Tibial nerve (tissue), 3 donors: ENCODE data around the gene GALNT18.

Experiments
- POLR2A ChIP-seq, 2 donors: fragments of 450-650 bp; IDR thresholded peaks; one replicate each; pipeline ENCODE4 v1.6.1; 2017; ENCODE audit warnings: antibody characterized with exemption in 2 of 2, mild to moderate bottlenecking in 2 of 2, moderate library complexity in 2 of 2
- TF ChIP-seq, protein P1 (sequence below), 5 experiments: fragments of 200-600 bp in 3 of 5; fragments of 450-650 bp in 2 of 5; sonication (generic) in 3 of 5; IDR thresholded peaks; one replicate each; pipeline ENCODE4 v1.5.1; 2016 to 2019; ENCODE audit warnings: antibody characterized with exemption in 5 of 5, mild to moderate bottlenecking in 3 of 5, moderate library complexity in 2 of 5

DNA sequence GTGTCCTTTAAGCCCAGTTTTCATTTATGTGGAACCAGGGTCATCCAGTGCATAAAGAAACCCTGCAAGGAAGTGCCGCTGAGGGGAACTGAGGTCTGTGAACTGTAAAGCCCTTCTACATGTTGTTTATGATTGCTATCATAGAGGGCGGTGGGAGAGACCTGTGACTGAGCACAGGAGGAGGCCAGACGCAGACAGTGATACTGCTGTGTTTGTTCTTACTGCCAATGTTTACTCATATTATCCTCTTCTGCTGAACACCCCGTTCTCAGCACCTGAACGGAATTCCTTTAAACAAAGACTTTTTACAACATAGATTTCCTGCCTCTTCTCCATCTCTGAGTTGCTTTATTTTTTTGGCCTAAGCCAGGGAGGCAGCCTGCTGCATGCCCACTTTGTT, 967 bp upstream of the GALNT18 start:
- TF ChIP-seq, protein P1, sequence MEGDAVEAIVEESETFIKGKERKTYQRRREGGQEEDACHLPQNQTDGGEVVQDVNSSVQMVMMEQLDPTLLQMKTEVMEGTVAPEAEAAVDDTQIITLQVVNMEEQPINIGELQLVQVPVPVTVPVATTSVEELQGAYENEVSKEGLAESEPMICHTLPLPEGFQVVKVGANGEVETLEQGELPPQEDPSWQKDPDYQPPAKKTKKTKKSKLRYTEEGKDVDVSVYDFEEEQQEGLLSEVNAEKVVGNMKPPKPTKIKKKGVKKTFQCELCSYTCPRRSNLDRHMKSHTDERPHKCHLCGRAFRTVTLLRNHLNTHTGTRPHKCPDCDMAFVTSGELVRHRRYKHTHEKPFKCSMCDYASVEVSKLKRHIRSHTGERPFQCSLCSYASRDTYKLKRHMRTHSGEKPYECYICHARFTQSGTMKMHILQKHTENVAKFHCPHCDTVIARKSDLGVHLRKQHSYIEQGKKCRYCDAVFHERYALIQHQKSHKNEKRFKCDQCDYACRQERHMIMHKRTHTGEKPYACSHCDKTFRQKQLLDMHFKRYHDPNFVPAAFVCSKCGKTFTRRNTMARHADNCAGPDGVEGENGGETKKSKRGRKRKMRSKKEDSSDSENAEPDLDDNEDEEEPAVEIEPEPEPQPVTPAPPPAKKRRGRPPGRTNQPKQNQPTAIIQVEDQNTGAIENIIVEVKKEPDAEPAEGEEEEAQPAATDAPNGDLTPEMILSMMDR (IDR thresholded peaks at IDR 0.05), result no peak
- TF ChIP-seq POLR2A (IDR thresholded peaks at IDR 0.05), result no peak
